Right lobe of liver (tissue), 4 donors: ENCODE results near the gene RELCH.

Experiments
- POLR2A ChIP-seq: fragments of 450-650 bp; IDR thresholded peaks from one replicate; pipeline ENCODE4 v1.6.1; 2017; ENCODE audit warnings: antibody characterized with exemption, mild to moderate bottlenecking
- TF ChIP-seq, protein P1 (sequence below), 4 donors: fragments of 200-600 bp in 3 of 4; fragments of 450-650 bp in 1 of 4; IDR thresholded peaks; one replicate each; pipeline versions ENCODE4 v1.5.1 to v1.8.0; 2016 to 2022; ENCODE audit warnings: antibody characterized with exemption in 4 of 4, mild to moderate bottlenecking in 2 of 4
- donor health status: DM: no; HTN: no; CAD: no.
- donor health status: DM: no; HTN: no; CAD: no.
- donor health status: DM: no; HTN: yes; CAD: no.

DNA sequence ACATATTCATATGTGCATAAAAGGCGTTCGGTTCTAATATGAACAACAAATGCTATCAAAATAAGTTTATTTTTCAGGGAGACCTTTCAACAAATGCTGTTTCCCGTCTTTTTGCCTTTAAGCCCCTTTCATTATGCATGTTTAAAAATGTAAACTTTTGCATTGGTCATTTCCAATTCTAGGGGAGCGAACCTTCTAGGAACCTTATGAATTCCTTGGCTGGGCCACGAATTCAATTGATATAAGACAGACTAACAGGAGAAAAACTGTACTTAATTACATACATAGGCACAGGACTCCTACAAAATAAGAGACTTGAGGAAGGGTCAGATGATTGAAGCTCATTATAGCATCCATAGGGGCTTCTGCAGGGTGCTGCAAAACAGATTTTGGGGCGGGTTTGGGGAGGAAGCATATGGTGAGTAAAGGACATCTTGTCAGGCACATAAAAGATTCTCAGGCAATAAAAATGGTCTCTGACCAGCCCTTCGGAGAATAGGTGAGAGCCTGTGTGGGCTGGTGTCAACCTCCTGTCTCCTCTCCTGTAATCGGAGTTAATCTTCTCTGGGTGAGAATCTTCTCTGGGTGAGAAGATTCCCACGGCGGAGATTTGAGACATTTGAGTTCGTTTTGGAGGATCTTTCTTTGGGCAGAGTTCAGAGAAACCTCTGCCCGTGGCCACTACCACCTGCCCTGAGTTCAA is 139.7 kb downstream of the RELCH start:
- no peak for TF ChIP-seq POLR2A
- TF ChIP-seq, protein P1, sequence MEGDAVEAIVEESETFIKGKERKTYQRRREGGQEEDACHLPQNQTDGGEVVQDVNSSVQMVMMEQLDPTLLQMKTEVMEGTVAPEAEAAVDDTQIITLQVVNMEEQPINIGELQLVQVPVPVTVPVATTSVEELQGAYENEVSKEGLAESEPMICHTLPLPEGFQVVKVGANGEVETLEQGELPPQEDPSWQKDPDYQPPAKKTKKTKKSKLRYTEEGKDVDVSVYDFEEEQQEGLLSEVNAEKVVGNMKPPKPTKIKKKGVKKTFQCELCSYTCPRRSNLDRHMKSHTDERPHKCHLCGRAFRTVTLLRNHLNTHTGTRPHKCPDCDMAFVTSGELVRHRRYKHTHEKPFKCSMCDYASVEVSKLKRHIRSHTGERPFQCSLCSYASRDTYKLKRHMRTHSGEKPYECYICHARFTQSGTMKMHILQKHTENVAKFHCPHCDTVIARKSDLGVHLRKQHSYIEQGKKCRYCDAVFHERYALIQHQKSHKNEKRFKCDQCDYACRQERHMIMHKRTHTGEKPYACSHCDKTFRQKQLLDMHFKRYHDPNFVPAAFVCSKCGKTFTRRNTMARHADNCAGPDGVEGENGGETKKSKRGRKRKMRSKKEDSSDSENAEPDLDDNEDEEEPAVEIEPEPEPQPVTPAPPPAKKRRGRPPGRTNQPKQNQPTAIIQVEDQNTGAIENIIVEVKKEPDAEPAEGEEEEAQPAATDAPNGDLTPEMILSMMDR (IDR thresholded peaks at IDR 0.05) = no peak
